WTC11 (cell line): ENCODE measurements around the gene GRK6. TPM values are rescaled to one million over a fixed set of nuclear protein-coding genes. Genes with fewer than 3 reads are reported as not detected.

ENCODE experiments used
- ATAC-seq: fragments of 200-7000 bp; cut with Tn5 transposase; 2 replicates; pipeline ENCODE4 v1.10.0; 2021; ENCODE audit warnings: mild to moderate bottlenecking, moderate library complexity
- CTCF ChIA-PET: fragments of 300-600 bp; sonication (Branson Sonifier 250); formaldehyde crosslinking; loops from one replicate; lab custom pipeline; 2021; ENCODE audit warnings: antibody characterized with exemption; lab: Charles Lee
- POLR2A ChIA-PET: fragments of 350-600 bp; sonication (Branson Sonifier 250); formaldehyde crosslinking; loops from one replicate; lab custom pipeline; 2021; ENCODE audit warnings: antibody characterized with exemption; lab: Charles Lee
- DNase-seq: peaks from one replicate; pipeline ENCODE4 v3.0.0; 2021; ENCODE audit warnings: low spot score
- H3K27ac Mint-ChIP-seq: 2 replicates; pipeline ENCODE4 v1.8.0; 2021; ENCODE audit warnings: mixed read lengths
- H3K27me3 Mint-ChIP-seq: 2 replicates; pipeline ENCODE4 v1.8.0; 2021; ENCODE audit warnings: low read depth, mild to moderate bottlenecking, moderate library complexity, mixed read lengths
- H3K36me3 Mint-ChIP-seq: 2 replicates; pipeline ENCODE4 v1.8.0; 2021; ENCODE audit warnings: mixed read lengths
- H3K4me1 Mint-ChIP-seq: 2 replicates; pipeline ENCODE4 v1.8.0; 2022; ENCODE audit warnings: mixed read lengths
- H3K4me3 Mint-ChIP-seq: 2 replicates; pipeline ENCODE4 v1.8.0; 2021; ENCODE audit warnings: mild to moderate bottlenecking, moderate library complexity, mixed read lengths
- H3K9me3 Mint-ChIP-seq: 2 replicates; pipeline ENCODE4 v1.8.0; 2021; ENCODE audit warnings: mixed read lengths
- CBFB ChIP-seq: sonication (generic); formaldehyde crosslinking; IDR thresholded peaks from 2 replicates; pipeline ENCODE4 v1.8.1; 2022; ENCODE audit warnings: mild to moderate bottlenecking, low read depth, missing genetic modification reagents
- ETV6 ChIP-seq: sonication (generic); formaldehyde crosslinking; IDR thresholded peaks from 2 replicates; pipeline ENCODE4 v1.8.1; 2022; ENCODE audit warnings: mild to moderate bottlenecking, missing genetic modification reagents
- GRHL2 ChIP-seq: fragments of 250-450 bp; sonication (Bioruptor Pico); IDR thresholded peaks from 2 replicates; pipeline ENCODE4 v1.8.0; 2022; ENCODE audit warnings: mild to moderate bottlenecking, moderate library complexity; ENCODE audit not compliant: insufficient replicate concordance, severe bottlenecking
- HMGA2 ChIP-seq: fragments of 250-450 bp; sonication (Bioruptor Pico); IDR thresholded peaks from 2 replicates; pipeline ENCODE4 v1.4.0; 2021; ENCODE audit warnings: mild to moderate bottlenecking, moderate library complexity
- IRF2 ChIP-seq: sonication (generic); formaldehyde crosslinking; IDR thresholded peaks from 2 replicates; pipeline ENCODE4 v1.8.0; 2022; ENCODE audit warnings: low read depth, missing genetic modification reagents, borderline replicate concordance
- RORB ChIP-seq: fragments of 250-450 bp; sonication (Bioruptor Pico); IDR thresholded peaks from 2 replicates; pipeline ENCODE4 v1.9.0; 2021; ENCODE audit warnings: mild to moderate bottlenecking
- TEAD1 ChIP-seq: sonication (generic); formaldehyde crosslinking; IDR thresholded peaks from 2 replicates; pipeline ENCODE4 v1.8.0; 2022; ENCODE audit warnings: mild to moderate bottlenecking, missing genetic modification reagents
- TEAD4 ChIP-seq: sonication (generic); formaldehyde crosslinking; IDR thresholded peaks from 2 replicates; pipeline ENCODE4 v1.8.0; 2022; ENCODE audit warnings: mild to moderate bottlenecking, missing genetic modification reagents
- ZNF138 ChIP-seq: sonication (generic); formaldehyde crosslinking; conservative IDR thresholded peaks from 2 replicates; pipeline ENCODE4 v1.8.1; 2022; ENCODE audit warnings: mild to moderate bottlenecking, moderate library complexity, missing genetic modification reagents
- ZNF317 ChIP-seq: sonication (generic); formaldehyde crosslinking; IDR thresholded peaks from 2 replicates; pipeline ENCODE4 v1.8.1; 2023; ENCODE audit warnings: low read depth, mild to moderate bottlenecking, moderate library complexity, missing genetic modification reagents, borderline replicate concordance
- total RNA-seq: library from RNA; stranded (reverse); gene quantifications from 3 replicates; pipeline ENCODE4 v1.2.3, GENCODE V29; 2021
- TF ChIP-seq, protein P1 (sequence below): sonication (generic); formaldehyde crosslinking; IDR thresholded peaks from 2 replicates; pipeline ENCODE4 v1.8.1; 2022; ENCODE audit warnings: mild to moderate bottlenecking, moderate library complexity, missing genetic modification reagents
- TF ChIP-seq, protein P2 (sequence below): fragments of 250-450 bp; sonication (Bioruptor Pico); IDR thresholded peaks from 2 replicates; pipeline ENCODE4 v1.8.0; 2021; ENCODE audit warnings: mild to moderate bottlenecking
- TF ChIP-seq, protein P3 (sequence below): sonication (generic); formaldehyde crosslinking; IDR thresholded peaks from 2 replicates; pipeline ENCODE4 v1.8.0; 2022; ENCODE audit warnings: mild to moderate bottlenecking, missing genetic modification reagents
- TF ChIP-seq, protein P4 (sequence below): sonication (generic); formaldehyde crosslinking; IDR thresholded peaks from 2 replicates; pipeline ENCODE4 v1.8.1; 2022; ENCODE audit warnings: low read depth, missing genetic modification reagents, borderline replicate concordance
- TF ChIP-seq, protein P5 (sequence below): sonication (generic); formaldehyde crosslinking; conservative IDR thresholded peaks from 2 replicates; pipeline ENCODE4 v1.8.1; 2023; ENCODE audit warnings: mild to moderate bottlenecking, low read depth, missing genetic modification reagents, moderate library complexity

GRK6 gene
- total RNA-seq, 1 experiment from 2014 or later, result 69.2 TPM

DNA sequence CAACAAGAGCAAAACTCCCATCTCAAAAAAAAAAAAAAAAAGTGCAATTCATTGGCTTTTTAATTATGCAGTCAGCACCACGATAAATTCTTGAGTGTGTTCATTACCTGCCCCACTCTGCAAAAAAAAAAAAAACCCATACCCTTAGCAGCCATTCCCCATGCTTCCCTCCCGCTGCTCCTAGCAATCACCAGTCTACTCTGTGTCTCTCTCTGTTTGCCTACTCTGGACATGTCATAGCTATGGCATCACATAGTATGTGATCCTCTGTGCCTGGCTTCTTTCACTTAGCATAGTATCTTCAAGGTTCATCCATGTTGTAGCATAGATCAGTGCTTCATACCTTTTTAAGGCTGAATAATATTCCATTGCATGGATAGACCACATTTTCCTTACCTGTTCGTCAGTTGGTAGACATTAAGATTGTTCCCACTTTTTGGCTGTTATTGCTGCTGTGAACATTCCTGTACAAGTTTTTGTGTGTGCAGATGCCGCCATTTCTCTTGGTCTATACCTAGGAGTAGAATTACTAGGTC, 13.1 kb downstream of the GRK6 start:
- H3K27me3 Mint-ChIP-seq, result peaks cover 7% of the 10 kb centered on the region
- no peak overlapping the region for H3K27ac Mint-ChIP-seq
- peaks cover 17% of the 10 kb centered on the region for H3K4me1 Mint-ChIP-seq
- DNase-seq, result no peak
- peaks cover 34% of the 10 kb centered on the region for H3K36me3 Mint-ChIP-seq
- peaks cover 4% of the 10 kb centered on the region for H3K9me3 Mint-ChIP-seq
- no peak overlapping the region for H3K4me3 Mint-ChIP-seq
- TF ChIP-seq, protein P1, sequence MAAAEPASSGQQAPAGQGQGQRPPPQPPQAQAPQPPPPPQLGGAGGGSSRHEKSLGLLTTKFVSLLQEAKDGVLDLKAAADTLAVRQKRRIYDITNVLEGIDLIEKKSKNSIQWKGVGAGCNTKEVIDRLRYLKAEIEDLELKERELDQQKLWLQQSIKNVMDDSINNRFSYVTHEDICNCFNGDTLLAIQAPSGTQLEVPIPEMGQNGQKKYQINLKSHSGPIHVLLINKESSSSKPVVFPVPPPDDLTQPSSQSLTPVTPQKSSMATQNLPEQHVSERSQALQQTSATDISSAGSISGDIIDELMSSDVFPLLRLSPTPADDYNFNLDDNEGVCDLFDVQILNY (CRISPR knock-in tag), result no peak
- TF ChIP-seq TEAD4 (CRISPR knock-in tag) (no peak), ZNF317 (CRISPR knock-in tag) (no peak), ETV6 (CRISPR knock-in tag) (no peak), ZNF138 (no peak)
- POLR2A ChIA-PET, result interaction anchor here (0.8 kb wide), 1 partner anchor 15 kb away, joined by 3 read pairs; no protein-coding TSS in a partner anchor
- ATAC-seq, result no peak
- CTCF ChIA-PET, result interaction anchor here (1.1 to 15.8 kb wide), 8 partner anchors 13 to 130 kb away, joined by 3 to 171 read pairs (median 10); partner anchors contain the start of gene GRK6

DNA sequence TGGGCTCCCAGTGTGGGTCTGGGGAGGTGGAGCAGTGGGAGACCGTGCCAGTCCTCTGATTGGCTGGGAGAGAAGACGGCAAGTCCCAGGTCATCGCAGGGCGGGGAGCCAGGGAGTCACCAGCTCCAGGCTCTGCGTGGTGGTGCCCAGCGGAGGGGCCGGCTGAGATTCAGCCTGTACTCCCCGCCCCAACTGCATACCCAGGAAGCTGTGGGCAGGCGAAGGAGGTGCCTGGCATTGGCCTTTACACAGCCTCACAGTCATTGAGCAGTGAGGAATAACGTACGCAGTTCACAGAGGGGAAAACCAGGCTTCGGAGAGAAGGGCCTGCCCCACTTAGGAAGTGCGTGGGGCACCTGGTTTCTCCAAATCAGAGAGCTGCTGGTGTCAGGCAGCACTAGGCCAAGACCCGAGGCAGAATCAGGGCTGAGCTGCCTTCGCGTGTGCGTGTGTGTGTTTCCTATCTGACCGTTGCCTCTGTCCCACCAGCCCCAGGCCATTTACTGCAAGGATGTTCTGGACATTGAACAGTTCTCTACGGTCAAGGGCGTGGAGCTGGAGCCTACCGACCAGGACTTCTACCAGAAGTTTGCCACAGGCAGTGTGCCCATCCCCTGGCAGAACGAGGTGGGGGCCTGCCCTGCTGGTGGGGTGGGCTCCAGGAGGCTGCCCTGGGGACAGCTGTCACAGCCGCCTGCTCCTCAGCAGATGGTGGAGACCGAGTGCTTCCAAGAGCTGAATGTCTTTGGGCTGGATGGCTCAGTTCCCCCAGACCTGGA, 13.9 kb downstream of the GRK6 start:
- H3K4me1 Mint-ChIP-seq, result peaks cover 24% of the 10 kb centered on the region
- no peak for DNase-seq
- no peak for TF ChIP-seq TEAD1 (CRISPR knock-in tag)
- TF ChIP-seq, protein P2, sequence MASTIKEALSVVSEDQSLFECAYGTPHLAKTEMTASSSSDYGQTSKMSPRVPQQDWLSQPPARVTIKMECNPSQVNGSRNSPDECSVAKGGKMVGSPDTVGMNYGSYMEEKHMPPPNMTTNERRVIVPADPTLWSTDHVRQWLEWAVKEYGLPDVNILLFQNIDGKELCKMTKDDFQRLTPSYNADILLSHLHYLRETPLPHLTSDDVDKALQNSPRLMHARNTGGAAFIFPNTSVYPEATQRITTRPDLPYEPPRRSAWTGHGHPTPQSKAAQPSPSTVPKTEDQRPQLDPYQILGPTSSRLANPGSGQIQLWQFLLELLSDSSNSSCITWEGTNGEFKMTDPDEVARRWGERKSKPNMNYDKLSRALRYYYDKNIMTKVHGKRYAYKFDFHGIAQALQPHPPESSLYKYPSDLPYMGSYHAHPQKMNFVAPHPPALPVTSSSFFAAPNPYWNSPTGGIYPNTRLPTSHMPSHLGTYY (CRISPR knock-in tag), result no peak
- no peak for TF ChIP-seq GRHL2 (CRISPR knock-in tag)
- TF ChIP-seq RORB (CRISPR knock-in tag), result no peak
- TF ChIP-seq, protein P3, sequence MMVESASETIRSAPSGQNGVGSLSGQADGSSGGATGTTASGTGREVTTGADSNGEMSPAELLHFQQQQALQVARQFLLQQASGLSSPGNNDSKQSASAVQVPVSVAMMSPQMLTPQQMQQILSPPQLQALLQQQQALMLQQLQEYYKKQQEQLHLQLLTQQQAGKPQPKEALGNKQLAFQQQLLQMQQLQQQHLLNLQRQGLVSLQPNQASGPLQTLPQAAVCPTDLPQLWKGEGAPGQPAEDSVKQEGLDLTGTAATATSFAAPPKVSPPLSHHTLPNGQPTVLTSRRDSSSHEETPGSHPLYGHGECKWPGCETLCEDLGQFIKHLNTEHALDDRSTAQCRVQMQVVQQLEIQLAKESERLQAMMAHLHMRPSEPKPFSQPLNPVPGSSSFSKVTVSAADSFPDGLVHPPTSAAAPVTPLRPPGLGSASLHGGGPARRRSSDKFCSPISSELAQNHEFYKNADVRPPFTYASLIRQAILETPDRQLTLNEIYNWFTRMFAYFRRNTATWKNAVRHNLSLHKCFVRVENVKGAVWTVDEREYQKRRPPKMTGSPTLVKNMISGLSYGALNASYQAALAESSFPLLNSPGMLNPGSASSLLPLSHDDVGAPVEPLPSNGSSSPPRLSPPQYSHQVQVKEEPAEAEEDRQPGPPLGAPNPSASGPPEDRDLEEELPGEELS, result no peak
- TF ChIP-seq, protein P4, sequence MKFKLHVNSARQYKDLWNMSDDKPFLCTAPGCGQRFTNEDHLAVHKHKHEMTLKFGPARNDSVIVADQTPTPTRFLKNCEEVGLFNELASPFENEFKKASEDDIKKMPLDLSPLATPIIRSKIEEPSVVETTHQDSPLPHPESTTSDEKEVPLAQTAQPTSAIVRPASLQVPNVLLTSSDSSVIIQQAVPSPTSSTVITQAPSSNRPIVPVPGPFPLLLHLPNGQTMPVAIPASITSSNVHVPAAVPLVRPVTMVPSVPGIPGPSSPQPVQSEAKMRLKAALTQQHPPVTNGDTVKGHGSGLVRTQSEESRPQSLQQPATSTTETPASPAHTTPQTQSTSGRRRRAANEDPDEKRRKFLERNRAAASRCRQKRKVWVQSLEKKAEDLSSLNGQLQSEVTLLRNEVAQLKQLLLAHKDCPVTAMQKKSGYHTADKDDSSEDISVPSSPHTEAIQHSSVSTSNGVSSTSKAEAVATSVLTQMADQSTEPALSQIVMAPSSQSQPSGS (CRISPR knock-in tag), result no peak
- TF ChIP-seq CBFB (CRISPR knock-in tag), result no peak
- TF ChIP-seq, all 79 proteins: peak for 0
- peak; percentile 58 for ATAC-seq
- ChIA-PET CTCF (interaction anchor here (1.0 to 15.8 kb wide), 8 partner anchors 14 to 131 kb away, joined by 3 to 171 read pairs (median 10); no protein-coding TSS in a partner anchor), POLR2A (interaction anchor here (0.8 to 1.2 kb wide), 2 partner anchors 14 kb away, joined by 3 to 4 read pairs; partner anchors contain the start of gene GRK6)
- H3K9me3 Mint-ChIP-seq, result peaks cover 4% of the 10 kb centered on the region
- H3K27me3 Mint-ChIP-seq, result peaks cover 15% of the 10 kb centered on the region
- peaks cover 34% of the 10 kb centered on the region for H3K36me3 Mint-ChIP-seq
- H3K27ac Mint-ChIP-seq, result peak overlapping the region; percentile 31; the same call in 1 of the 2 replicates
- no peak overlapping the region for H3K4me3 Mint-ChIP-seq

DNA sequence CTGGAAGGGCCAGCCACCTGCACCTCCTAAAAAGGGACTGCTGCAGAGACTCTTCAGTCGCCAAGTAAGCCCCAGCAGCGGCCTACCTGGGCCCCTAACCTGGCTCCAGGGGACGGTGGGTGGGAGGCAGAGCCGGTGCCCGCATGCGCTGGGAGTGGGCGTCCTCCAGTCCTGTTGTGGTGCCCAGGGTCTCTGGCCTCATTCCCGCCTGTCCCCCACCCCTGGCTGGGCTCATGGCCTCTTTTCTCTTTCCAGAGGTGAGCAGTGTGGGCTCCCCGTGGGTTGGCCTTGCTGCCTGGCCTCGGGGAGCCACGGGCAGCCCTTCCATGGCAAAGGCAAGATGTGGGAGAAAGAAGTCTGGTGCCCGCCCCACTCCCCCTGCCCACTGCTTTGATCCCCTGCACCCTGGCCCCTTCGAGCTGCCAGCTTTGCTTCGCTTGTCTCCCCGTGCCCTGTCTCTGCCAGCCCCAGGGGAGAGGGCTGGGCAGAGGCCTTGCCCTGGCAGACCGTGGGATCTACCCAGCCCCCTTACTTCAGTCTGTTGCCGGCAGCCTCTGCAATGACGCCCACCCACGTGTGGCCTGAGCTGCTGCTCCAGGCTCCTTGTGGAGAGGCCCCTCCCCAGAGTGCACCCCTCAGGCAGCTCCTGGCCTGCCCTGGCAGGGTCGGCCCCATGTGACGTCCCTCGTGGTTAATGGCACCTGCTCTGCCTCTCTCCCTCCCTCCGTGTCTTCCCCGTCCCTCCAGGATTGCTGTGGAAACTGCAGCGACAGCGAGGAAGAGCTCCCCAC, 14.7 kb downstream of the GRK6 start:
- Mint-ChIP-seq H3K27me3 (peaks cover 22% of the 10 kb centered on the region), H3K9me3 (peaks cover 4% of the 10 kb centered on the region), H3K4me1 (peaks cover 30% of the 10 kb centered on the region), H3K36me3 (peaks cover 28% of the 10 kb centered on the region), H3K27ac (no peak overlapping the region), H3K4me3 (no peak overlapping the region)
- ATAC-seq (no peak), DNase-seq (no peak)
- CTCF ChIA-PET, result interaction anchor here (1.0 to 15.8 kb wide), 11 partner anchors 14 to 132 kb away, joined by 3 to 171 read pairs (median 4); no protein-coding TSS in a partner anchor
- POLR2A ChIA-PET, result interaction anchor here (0.5 to 1.2 kb wide), 2 partner anchors 14 to 47 kb away, joined by 4 read pairs; partner anchors contain the start of gene GRK6
- TF ChIP-seq ZNF317 (CRISPR knock-in tag), result no peak
- TF ChIP-seq, protein P5, sequence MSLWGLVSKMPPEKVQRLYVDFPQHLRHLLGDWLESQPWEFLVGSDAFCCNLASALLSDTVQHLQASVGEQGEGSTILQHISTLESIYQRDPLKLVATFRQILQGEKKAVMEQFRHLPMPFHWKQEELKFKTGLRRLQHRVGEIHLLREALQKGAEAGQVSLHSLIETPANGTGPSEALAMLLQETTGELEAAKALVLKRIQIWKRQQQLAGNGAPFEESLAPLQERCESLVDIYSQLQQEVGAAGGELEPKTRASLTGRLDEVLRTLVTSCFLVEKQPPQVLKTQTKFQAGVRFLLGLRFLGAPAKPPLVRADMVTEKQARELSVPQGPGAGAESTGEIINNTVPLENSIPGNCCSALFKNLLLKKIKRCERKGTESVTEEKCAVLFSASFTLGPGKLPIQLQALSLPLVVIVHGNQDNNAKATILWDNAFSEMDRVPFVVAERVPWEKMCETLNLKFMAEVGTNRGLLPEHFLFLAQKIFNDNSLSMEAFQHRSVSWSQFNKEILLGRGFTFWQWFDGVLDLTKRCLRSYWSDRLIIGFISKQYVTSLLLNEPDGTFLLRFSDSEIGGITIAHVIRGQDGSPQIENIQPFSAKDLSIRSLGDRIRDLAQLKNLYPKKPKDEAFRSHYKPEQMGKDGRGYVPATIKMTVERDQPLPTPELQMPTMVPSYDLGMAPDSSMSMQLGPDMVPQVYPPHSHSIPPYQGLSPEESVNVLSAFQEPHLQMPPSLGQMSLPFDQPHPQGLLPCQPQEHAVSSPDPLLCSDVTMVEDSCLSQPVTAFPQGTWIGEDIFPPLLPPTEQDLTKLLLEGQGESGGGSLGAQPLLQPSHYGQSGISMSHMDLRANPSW (CRISPR knock-in tag), result no peak
- no peak for TF ChIP-seq IRF2
- TF ChIP-seq HMGA2, result no peak
